A204.1 (cell line): Measurements from ENCODE around the gene TECPR2.

Experiments
- FAIRE-seq: peaks from 2 replicates; lab custom pipeline; 2012; peaks lifted over from hg19 to GRCh38; lab: Jason Lieb, UNC

The TECPR2 gene

DNA sequence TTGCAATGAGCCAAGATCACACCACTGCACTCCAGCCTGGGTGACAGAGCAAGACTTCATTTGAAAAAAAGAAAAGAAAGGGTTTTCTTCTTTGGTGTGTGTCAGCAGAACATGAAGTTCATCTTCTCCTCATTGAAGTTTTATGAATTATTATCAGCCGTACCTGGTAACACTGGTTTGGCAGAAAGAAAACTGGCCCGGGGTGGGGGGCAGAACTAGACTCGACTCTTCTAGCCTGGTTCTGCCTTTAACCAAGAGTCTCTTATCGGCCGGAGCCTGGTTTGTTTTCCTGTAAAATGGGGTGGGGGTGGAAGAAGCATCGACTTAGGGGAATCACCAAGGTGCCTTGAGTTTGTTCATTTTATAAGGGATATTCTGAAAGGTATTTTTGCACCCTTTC is 64.1 kb downstream of the TECPR2 start:
- no peak for FAIRE-seq

DNA sequence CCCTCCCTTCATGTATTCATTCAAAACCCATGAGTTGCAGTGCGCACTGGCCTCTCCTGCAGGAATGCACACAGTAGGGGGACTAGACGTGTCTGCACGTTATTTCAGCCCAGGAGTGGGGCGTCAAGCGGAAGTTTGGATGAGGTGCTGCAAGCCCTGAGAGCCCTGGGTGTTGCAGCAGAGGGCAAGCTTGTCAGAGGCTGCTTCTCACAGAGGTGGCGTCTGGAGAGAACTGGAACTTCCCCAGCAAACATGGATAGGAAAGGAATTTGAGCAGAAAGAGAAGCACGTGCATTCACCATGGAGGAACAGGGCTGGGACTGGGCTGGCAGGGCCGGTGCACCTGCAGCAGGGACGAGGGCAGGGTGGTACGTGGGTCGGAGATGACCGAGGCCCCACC is 64.9 kb downstream of the TECPR2 start:
- FAIRE-seq: no peak

DNA sequence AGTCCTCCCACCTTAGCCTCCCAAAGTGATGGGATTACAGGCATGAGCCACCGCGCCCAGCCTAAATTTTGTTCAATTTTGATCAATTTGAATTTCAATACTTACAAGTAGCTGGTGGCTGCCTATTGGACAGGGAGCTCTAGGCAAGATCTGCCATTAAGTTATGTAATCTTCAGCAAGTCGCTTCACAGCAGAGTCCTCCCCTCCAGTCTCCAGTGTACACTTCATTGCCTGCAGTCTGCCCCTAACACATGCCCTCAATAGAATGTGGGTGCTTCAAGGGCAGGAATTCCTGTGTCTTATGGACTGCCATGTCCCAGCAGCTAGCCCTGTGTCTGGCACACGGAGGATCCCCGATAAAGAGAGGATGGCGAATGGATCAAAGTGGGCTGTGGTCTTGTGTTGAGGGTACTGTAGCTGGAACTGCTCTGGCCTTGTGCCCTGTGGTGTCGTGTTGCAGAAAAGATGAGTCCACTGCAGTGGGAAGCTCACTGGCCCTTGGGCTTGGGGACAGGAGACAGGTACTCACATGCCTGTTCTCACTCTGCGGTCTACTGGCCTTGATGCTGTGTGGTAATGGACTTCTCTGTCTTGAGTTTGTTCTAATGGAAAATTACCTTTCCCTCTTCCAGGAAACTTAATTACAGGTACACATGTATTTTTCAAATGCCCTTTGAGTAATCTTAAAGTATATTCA is 67.6 kb downstream of the TECPR2 start:
- FAIRE-seq: no peak

DNA sequence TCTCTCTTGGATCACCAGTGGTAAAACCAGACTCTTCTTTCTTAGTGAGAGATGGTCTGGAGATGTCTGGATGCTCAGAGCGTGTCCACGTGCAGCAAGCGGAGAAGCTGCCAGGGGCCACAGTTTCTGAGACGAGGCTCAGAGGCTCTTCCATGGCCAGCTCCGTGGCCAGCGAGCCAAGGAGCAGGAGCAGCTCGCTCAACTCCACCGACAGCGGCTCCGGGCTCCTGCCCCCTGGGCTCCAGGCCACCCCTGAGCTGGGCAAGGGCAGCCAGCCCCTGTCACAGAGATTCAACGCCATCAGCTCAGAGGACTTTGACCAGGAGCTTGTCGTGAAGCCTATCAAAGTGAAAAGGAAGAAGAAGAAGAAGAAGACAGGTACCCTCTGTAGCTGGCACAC is 69.0 kb downstream of the TECPR2 start:
- FAIRE-seq: no peak

DNA sequence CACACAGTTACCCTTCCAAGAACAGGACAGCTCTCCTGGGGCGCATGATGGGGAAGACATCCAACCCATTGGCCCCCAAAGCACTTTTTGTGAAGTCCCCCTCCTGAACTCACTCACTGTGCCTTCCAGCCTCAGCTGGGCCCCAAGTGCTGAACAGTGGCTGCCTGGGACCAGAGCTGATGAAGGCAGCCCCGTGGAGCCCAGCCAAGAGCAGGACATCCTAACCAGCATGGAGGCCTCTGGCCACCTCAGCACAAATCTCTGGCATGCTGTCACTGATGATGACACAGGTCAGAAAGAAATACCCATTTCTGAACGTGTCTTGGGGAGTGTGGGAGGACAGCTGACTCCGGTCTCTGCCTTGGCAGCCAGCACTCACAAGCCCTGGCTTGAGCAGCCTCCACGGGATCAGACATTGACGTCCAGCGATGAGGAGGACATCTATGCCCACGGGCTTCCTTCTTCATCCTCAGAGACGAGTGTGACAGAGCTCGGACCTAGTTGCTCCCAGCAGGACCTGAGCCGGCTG is 72.0 kb downstream of the TECPR2 start:
- FAIRE-seq: no peak

DNA sequence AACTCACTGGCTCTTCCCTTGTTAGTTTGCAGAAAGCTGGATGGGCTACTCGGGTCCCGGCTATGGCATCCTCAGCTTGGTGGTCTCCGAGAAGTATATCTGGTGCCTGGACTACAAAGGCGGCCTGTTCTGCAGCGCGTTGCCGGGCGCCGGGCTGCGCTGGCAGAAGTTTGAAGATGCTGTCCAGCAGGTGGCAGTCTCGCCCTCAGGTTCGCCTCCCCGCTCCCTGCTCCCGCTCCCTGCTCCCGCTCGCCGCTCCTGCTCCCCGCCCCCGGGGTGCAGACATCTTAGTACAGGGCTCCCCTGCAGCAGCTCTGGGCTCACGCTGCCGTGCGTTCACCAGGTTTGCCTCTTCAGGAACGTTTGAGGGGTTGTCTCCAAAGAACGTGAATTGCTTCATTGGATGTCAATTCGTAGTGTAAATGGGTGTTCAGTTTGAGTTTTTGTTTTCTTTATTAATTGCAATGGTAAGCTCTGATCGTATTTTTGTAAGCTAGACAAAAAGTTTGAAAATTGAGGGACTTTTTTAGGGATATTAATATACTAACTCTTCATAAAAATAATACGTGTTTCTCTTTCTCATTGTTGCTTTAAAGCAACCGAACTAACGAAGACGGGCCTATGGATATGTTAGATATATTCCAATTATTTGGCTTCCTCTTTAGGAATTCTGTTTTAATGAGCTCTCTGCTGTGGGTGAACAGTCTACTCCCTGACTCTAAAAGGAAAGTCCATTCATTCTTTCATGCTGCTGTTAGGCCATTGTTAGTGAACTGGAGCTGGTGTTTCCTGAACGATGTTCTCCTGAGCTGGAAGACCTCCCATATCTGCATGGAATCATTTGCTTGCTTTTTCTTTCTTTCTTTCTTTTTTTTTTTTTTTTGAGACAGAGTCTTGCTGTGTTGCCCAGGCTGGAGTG is 75.5 kb downstream of the TECPR2 start:
- FAIRE-seq: no peak

DNA sequence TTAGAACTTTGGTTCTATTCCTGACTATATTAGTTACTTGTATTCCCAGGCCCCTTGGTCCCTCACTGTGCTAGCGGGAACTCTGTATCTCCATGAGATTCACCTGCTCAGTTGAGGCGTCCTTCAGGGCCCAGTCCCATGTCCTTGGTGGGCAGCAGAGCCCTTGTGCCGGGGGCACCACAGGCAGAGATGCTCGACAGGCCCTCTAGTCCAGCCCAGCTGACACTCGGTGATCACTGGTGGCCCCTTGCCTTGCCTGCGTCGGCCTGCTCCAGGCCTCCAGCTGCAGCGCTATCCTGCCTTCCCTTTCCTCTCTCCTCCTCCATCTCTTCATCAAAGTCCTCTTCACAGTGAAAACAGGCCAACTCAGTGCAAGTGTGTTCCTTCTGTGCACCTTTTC is 76.8 kb downstream of the TECPR2 start:
- no peak for FAIRE-seq

DNA sequence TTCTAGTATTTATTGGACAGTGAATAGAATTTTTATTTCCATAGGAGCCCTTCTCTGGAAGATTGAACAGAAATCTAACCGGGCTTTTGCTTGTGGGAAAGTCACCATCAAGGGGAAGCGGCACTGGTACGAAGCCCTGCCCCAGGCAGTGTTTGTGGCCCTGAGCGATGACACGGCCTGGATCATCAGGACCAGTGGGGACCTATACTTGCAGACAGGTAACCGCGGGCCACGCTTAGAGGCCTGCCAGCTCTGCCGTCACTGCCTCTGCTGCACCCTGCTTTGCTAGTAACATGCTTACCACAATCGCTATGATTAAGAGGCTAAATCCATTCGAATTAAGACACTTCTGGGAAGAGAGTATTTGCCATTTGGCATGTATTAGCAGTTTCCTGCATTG is 77.7 kb downstream of the TECPR2 start:
- FAIRE-seq: no peak

DNA sequence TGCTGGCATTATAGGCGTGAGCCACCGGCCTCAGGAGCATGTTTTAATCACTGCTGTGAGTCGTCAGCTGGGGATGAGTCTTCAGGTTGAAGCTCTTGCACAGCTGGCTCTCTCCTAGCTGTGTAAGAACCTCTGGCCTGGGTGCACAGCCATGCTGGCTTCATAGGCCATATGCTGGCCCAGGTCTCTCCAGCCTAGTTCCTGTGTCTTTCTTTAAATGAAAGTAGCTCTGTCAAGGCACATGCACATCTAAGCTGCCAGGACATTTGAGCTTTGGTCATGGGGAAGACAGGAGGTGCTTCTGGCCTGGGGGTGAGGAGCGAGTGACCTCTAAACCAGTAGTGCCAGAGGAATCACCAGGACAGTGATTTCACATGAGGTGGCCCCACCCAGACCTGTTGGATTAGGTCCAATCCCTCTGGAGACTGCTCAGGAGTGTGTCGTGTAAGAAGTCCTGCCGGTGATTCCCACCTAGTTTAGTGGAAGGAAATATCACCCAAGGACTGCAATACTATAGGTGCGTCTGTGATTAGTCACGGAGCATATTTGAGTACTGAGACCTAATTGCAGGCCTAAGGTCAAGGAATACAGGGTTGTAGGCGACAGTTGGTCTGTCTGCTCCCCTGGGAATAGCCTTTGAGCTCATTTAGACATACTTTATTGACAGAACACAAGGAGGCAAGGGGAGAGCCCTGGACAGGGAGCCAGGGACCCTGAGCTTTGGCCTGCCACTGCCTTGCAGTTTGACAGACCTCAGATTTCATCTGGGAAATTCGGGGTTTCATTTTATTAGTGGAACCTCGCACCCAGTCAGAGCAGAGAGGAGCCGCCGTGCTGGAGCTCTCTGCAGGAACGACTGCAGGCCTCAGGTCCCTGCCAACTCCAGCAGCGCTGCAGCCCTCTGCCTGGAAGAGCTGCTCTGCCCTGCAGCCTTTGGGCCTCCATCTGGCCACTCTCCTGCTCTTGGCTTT is 79.8 kb downstream of the TECPR2 start:
- no peak for FAIRE-seq

DNA sequence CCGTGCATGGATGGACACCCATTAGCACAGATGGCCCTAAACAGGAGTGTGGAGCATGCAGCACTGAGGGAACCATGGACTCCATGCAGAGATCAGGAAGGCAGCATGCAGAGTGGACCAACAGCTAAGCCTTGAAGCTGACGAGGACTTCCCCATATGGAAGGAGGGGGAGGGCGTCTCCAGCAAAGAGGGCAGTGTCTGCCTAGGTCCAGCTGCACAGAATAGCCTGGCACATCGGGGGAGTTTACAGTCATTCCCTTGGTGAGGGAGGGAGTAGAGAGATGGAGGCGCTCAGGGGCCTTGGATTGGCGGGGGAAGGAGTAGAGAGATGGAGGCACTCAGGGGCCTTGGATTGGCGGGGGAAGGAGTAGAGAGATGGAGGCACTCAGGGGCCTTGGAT is 82.3 kb downstream of the TECPR2 start:
- FAIRE-seq: no peak

DNA sequence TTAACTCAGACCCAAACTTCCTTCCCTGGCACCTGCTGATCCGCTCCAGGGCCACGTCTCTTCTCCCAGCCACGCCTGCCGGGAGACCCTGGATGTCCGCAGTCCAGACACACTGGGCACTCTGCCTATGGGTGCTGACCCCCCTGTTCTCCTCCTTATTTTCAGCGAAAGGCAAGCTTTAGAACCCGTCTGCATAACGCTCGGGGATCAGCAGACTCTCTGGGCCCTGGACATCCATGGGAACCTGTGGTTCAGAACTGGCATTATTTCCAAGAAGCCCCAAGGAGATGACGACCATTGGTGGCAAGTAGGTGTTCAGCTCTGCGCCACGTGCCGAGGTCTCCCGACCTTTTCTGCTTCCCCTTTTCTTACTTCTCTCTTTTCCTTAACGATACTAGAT is 82.9 kb downstream of the TECPR2 start:
- no peak for FAIRE-seq

DNA sequence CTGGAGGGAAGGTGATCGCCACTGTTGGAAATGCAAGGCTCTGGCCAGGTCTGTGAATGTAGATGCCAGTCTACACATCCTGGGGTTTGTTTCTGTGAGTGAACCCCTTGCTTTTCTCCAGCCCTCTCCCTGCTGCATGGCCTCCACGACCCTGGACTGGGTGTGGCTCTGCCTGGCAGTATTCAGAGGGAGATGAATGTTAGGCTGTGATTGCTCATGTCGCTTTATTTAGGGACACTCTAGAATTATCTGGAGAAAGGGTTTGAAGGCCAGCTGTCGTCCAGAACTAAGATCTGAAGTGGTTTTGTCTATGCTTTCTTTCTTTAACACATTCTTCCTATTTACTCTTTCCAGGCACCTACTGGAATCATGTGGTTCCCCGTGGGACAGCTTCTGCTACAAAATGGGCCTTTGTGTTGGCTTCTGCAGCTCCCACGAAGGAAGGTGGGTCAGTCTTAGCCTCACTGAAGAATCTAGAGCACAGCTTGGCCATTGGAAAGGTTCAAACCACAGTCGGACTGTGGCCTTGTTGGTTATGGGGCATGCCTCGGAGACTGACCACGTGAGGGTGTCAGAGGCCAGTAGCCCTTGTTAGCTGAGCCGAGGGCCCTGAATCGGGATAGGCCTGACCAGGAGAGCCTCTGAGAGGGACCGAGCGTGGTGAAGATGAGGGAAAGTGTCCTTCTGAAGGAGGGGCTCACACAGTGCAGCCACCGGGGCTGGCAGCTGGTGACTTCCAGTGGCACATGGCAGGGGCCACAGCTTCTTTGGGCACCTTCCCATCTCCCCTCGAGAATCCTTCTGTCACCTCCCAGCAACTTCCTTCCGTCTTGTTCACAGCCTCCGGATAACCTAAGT is 87.7 kb downstream of the TECPR2 start:
- no peak for FAIRE-seq

DNA sequence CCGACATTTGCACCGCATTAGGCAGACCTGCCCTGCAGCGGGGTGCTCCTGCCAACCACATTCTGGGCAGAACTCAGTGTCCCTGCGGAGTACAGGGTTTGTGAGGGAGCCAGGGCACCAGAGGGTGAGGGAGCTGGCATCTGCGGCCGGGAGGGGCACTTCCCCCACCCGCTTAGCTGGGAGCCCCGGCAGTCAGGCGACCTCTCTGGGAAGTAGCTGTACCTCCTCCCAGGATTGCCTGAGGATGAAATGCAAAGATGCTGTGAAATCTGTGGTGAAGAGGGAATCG is 88.3 kb downstream of the TECPR2 start:
- FAIRE-seq: no peak

DNA sequence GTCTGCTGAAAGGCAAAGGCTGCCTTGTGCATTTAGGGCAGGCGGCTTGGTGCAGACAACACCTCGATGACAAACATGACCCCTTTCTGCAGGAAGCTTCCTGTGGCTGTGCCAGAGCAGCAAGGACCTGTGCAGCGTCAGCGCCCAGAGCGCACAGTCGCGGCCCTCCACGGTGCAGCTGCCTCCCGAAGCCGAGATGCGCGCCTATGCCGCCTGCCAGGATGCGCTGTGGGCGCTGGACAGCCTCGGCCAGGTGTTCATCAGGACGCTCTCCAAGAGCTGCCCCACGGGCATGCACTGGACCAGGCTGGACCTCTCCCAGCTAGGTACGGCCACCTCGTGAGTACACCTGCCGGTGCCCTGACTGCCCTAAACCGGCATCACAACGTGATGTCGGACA is 89.6 kb downstream of the TECPR2 start:
- FAIRE-seq: no peak

DNA sequence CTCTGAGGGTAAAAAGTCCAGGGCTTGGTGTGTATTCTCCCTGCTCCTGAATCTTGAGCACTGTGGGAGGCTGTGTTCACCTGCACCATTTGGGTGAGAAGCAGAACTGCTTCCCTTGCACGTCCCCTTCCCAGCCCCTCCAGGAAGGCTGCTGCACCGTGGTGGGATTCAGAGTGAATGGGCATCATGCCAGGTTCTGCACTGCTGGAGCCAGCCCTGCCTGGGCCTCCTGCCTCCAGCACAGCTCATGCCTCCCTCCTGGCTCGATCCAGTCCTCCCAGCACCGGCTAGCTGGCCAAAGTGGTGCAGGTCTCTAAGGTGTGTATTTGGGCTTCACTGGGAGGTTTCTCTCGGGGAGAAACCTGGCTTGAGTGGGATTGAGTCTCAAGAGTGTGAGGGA is 92.0 kb downstream of the TECPR2 start:
- no peak for FAIRE-seq

DNA sequence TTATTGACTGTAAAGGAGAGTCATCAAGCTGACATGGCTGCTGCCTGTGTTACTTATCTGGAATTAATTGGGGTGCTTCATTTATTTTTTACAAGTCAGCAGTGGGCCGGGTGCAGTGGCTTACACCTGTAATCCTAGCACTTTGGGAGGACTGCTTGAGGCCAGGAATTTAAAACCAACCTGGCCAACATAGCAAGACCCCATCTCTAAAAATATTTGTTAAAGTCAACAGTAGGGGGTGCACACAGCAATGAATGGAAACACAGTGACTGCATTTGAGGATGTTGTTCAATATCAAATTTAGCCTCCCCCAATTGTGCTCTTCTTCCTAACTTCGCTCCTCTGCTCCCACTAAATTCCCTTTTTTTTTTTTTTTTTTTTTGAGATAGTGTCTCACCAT is 94.8 kb downstream of the TECPR2 start:
- no peak for FAIRE-seq

DNA sequence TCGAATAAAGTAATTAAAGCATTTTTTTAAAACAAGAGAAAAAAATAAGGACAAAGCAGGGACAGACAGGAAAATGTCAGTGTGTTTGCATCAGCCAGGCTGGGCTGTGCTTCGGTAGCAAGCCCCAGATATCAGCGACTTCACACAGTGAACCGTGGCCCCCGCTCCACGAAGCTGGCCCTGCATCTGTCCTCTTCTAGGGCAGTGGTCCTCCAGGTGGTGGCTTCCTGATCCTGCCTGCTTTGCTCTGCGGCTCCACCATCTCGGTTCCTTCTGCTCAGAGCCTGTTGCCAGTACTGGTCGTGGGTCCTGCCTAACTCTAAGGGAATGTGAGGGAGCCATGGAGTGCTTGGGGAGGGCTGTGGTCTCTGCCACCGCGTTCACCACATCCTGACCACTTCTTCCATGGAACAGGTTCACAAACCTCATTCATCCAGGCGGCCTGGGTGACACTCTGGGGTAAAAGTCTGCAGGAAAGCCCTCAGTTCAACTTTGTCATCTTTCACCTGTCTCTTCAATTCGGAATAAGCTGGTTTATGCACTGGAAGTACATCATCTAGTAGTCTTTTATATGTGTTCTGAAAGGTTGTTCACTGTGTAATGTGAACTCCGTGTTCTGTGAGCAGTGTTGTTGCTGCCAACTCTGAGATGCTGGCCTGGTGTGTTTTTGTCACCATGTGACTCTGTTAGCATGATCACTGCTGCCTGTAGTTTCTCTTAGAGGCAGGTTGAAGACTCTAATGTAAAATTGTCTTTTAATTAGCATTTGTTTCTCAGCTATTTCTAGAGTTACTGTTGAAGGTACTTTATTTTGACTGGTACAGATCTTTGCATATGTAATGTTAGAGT is 99.0 kb downstream of the TECPR2 start:
- no peak for FAIRE-seq

DNA sequence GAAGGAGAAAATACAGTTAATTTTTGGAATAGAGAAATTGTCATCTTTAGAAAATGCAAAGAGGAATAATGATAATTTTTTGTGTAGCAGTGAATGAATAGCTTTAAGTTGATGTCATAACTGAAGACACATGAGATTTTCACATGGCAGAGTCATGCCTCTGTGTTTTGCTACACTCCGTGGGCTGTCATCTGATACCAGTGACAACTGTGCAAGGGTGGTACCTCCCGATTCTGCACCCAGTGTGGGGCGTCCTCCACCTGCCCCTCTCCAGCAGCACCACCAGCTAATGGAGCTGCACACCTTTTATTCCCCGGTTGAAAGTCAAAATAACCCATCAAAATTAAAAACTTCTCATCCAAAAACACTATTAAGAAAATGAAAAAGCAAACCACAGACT is 99.7 kb downstream of the TECPR2 start:
- FAIRE-seq: no peak

DNA sequence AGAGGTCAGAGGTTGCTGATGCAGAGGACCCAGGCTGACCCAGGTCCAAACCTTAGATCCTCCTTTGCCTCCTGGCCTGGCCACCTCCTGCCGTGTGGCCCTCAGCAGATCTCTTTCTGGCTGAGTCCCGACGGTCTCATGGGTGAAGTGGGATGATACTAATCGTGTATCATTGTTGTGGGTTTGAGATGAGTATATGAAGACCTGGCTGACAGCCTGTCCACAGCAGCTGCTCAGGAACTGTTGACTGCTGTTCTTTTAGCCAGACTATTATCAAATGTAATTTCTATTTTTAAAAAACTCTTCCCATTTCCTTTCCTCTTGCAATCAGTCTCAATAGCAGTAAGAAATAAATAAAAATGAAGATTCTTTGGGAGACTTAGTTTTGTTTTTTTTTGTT is 101.3 kb downstream of the TECPR2 start:
- no peak for FAIRE-seq

DNA sequence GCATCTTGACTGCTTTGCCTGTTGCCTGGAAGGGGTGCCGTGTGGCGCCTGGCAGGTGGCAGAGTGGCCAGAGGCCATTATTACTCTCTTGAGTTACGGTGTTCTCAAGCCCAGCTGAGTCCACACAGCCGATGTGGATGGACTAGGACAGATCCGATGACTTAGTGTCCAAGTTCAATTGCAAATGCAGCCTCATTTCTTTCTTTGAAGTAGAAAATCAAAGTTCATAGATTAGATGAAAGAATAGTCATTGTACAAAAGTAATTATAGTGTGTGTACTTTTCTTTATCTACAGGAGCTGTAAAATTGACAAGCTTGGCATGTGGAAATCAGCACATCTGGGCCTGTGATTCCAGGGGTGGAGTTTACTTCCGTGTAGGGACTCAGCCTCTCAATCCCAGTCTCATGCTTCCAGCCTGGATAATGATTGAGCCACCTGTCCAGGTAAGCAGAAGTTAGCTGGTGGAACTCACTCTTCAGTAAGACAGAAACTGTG is 102.2 kb downstream of the TECPR2 start:
- FAIRE-seq: no peak

DNA sequence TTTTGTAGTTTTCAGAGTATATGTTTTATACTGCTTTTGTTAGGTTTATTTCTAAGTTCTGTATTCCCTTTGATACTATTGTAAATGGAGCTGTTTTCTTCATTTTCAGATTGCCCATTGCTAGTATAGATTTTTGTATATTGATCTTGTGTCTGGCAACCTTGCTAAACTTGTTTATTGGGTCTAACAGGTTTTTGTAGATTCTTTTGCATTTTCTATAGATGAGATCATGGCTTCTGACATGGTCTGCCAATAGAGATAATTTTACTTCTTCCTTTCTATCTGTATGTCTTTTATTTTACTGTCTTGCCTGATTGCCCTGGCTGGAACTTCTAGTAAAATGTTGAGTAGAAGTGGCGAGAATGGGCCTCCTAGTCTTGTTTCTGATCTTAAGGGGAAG is 106.5 kb downstream of the TECPR2 start:
- FAIRE-seq: no peak
